GM21515 (cell line): Measurements from ENCODE around the gene PUS1.

Experiments
- ATAC-seq: cut with Tn5 transposase; IDR thresholded peaks from one replicate; pipeline ENCODE4 v1.9.1; 2021; ENCODE audit not compliant: unreplicated experiment

The PUS1 gene

GRCh38 chr12:131902332-131903241, 26.5 kb upstream of the PUS1 start:
- ATAC-seq = no peak

- no peak for ATAC-seq
Observed at GRCh38 chr12:131903270-131904255, 25.5 kb upstream of the PUS1 start.

GRCh38 chr12:131904346-131904745, 24.7 kb upstream of the PUS1 start:
- ATAC-seq = no peak

- no peak for ATAC-seq
Observed at GRCh38 chr12:131905081-131905629, 23.9 kb upstream of the PUS1 start.

GRCh38 chr12:131905630-131906091, 23.4 kb upstream of the PUS1 start:
- no peak for ATAC-seq

GRCh38 chr12:131907379-131908091, 21.5 kb upstream of the PUS1 start:
- ATAC-seq = no peak

GRCh38 chr12:131908092-131909080, 20.7 kb upstream of the PUS1 start:
- ATAC-seq = no peak

GRCh38 chr12:131909081-131909751, 19.9 kb upstream of the PUS1 start:
- no peak for ATAC-seq

- ATAC-seq = no peak
Observed at GRCh38 chr12:131909752-131910219, 19.3 kb upstream of the PUS1 start.

GRCh38 chr12:131910302-131911027, 18.6 kb upstream of the PUS1 start:
- no peak for ATAC-seq

- ATAC-seq = no peak
Observed at GRCh38 chr12:131911028-131911650, 17.9 kb upstream of the PUS1 start.

- ATAC-seq = no peak
Observed at GRCh38 chr12:131911851-131912477, 17.1 kb upstream of the PUS1 start.

GRCh38 chr12:131912518-131913274, 16.4 kb upstream of the PUS1 start:
- no peak for ATAC-seq

GRCh38 chr12:131913666-131914065, 15.4 kb upstream of the PUS1 start:
- no peak for ATAC-seq

- no peak for ATAC-seq
Observed at GRCh38 chr12:131914179-131914702, 14.8 kb upstream of the PUS1 start.

GRCh38 chr12:131915000-131915689, 13.9 kb upstream of the PUS1 start:
- ATAC-seq = no peak
